CD4-positive, alpha-beta T cell treated with Interferon gamma for 1 hour (primary cell): ENCODE measurements around the gene POU2F3.
"Not testable (repeated sequence)": the region's sequence is repeated elsewhere in the genome, so short reads cannot be mapped to it uniquely, and the experiment has no call there.

ENCODE experiments used
- DNase-seq: peaks from one replicate; pipeline ENCODE4 v3.0.0-alpha.2; 2020

POU2F3 gene

GRCh38 chr11:120228794-120229384 is 11.1 kb upstream of the POU2F3 start:
- DNase-seq = no peak

DNA sequence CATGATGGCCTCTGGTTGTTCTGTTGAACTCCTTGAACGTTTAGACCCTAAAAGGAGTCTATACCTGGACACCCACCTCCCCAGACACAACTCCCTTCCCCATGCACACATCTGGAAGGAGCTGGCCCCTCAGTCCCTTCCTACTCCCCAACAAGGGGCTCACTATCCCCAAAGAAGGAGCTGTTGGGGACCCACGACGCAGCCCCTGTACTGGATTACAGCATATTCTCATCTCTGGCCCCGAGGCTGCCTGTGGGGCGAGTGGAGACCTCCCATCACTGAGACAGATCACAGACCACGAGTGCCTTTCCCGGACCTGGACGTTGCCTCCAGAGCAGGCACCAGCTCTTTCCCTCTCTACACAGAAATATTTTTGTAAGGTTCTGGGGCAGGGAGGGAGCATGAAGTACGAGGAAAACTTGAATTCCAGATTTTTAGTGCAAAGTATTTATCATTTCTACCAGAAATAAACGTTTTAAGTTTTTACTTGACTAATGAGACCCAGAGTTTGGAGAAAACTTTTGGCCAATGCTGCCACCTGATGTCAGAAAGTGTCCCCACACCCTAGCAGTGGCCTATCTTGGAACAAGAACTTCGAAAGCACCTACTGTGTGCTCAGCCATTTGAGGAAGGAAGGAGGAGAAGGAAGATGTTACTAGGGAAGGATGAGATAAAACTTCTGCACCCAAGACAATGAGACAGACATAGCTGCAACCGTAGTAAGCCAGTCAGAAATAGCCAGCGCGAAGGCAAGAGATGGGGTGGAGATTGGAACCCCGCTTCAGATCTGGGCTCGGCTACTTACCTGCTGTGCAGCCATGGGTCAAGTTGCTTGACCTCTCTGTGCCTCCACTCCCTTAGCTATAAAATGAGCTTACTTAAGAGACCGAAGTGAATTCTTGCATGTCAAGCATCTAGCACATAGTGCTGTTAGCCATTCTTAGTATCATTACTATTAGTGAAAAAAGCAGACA is 10.2 kb upstream of the POU2F3 start:
- no peak for DNase-seq

DNA sequence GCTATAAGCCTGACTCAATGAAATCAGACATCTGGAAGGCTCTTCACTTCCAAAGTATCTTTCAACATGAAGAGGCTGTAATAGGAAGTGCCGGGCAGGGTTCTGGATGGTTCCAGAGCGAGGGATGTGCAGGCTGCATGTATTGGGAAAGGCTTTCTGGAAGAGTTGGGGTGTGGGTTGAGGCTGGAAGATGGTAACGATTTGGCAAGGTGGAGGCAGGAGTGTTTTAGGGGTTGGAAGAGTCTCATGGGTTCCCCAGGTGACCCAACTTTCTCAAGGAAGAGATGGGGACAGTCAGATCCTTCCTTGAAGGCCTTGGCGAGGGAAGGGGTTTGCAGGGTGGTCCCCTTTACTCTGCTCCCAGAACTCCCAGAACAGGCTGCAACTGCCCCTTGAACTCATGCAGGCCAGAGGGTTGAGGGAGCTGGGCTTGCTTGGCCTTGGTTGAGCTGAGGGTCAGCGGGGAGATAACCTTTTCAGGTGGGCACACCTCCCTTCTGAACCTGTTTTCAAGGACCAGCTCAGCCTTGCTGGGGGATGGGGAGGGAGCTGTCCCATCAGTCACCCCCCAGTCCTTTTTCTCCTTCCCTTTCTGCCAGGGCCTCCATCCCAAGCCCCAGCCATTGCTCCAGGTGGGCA is 9.4 kb upstream of the POU2F3 start:
- no peak for DNase-seq

DNA sequence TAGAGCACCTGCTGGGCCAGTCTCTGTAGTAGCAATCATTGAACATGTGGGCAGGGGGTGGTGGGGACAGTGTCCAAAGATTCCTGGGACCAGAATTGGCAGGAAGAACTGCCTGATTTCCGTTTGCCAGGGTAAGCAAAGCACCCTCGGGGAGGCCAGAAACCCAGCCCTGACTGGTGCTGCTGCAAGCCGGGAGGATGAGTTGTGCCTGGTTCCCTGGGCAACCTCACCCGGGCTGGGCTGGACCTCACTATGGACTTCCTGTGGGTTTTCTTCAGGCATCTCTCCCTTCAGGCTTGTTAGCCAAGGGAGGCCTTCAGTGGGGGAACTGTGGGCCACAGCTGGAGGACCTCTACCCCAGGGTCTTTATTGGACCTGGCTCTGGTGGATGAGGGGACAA is 8.0 kb upstream of the POU2F3 start:
- no peak for DNase-seq

DNA sequence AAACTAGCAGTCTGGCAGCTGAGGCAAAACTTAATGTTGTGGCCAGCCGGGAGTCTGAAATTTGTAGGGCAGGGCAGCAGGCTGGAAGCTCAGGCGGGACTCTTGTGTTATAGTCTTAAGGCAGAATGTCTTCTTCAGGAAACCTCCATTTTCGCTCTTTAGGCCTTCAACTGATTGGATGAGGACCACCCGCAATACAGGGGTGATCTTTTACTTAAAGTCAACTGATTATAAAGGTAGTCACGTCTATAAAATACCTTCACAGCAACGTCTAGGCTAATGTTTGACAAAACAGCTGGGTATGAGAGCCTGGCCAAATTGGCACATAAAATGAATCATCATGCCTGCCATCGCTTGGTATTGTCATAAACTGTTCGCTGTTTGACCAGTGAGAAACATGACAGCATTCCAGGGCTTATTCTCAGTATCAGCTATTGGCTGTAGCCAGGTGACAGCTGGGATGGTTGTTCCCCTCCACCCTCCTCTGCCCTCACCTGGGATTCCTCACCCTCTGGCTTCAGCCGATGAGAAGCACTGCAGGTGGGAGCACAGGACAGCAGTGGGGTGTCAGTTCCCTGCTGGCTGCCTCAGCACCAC is 6.6 kb upstream of the POU2F3 start:
- no peak for DNase-seq

- peak; percentile 25 for DNase-seq
Measured at GRCh38 chr11:120235024-120235628, 4.8 kb upstream of the POU2F3 start.

GRCh38 chr11:120236169-120237107 is 3.5 kb upstream of the POU2F3 start:
- no peak for DNase-seq

GRCh38 chr11:120238968-120239620 is 846 bp upstream of the POU2F3 start:
- DNase-seq = no peak

- DNase-seq = no peak
Measured at GRCh38 chr11:120240866-120241265, 926 bp downstream of the POU2F3 start.

- DNase-seq = no peak
Measured at GRCh38 chr11:120241277-120241676, 1.3 kb downstream of the POU2F3 start.

GRCh38 chr11:120243221-120243620 is 3.3 kb downstream of the POU2F3 start:
- DNase-seq = no peak

DNA sequence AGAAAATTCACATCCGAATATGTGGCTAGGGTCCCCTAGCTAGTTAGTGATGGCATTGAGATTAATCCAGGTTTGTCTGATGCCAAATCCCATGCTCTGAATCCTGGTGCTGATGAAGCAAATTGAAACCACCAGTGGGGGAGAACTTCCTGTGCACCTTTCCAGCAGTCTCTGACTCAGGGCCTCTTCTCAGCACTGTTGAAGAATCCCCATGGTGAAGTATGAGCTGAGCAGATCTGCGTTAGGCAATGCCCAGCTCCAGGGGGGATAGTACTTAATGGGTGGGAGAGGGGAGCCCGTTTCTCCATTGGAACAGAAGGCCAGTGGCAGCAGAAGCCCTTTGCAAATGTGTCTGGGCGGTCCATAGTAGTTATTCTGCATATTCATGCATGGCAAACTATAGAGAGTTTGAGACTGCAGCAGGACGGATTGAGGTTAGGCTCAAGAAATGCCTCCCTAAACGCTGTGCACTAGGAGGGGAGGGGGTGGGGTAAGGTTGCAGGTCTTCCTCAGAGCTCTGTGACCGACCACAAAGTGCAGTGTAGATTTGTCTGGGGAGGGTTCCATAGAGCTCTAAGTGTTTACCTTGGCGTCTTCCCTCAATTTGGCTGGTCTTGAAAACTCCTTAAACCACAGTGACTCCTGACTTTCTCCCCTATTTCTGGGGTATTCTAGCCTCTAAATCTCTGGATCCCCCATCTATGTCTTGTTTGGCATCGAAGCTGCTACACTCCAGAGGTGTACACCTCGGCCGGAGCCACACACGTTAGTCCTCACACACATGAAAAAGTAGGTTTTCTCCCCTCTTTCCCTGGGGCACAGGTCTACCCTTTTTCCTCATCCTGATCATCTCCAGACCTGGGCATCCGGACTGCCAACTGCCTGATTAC is 4.8 kb downstream of the POU2F3 start:
- no peak for DNase-seq

DNA sequence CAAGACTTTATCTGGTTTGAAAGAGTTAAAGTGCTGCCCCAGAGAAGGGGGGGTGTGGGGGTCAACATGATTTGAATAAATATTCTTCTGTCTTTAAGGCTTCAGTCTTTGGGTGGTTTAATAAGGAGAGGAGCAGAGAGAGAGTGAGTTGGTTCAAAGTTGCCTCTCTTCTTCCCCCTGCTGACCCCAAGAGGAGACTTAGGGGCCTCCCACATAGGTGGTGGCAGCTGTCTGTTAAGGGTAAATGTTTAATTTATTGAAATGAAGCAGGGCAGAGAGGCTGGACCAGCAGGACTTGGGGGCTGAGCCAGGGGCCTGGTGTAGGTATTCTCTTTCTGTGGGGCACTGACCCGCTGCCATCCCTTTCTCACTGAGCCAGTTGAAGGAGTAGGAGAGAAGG is 5.5 kb downstream of the POU2F3 start:
- DNase-seq = no peak

DNA sequence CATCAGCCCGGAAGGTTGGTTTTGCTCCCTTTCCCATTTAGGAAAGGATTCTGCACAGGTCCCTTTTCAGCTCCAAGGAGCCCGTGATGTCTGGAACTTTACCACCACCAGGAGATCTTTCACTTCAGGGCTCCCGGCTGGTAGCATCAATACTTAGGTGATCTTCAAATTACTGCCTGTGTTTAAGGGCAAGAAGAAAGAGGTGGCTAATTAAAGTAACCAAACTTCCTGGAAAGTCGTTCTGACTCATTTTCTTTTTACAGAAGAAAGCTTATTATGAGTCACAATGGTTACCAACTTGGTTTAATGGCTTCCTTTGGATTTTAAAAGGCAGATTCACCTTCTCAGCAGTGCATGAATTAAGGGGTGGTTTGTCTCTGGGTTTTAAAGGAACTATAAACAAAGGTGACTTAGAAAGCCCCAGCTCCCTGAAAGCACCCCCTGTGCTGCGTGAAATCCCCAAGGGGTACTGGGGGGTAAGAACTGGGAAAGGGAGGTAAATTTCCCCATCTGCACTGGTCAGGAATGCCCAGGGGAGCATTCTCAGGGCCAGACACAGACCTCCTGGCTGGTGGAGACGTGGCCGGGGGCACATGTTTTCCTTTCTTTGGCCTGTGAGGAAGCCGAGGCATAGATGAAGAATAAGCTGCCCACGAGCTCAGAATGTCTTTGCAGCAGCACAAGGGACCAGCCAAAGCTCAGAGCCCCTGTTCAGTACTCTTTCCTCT is 8.8 kb downstream of the POU2F3 start:
- DNase-seq = no peak

DNA sequence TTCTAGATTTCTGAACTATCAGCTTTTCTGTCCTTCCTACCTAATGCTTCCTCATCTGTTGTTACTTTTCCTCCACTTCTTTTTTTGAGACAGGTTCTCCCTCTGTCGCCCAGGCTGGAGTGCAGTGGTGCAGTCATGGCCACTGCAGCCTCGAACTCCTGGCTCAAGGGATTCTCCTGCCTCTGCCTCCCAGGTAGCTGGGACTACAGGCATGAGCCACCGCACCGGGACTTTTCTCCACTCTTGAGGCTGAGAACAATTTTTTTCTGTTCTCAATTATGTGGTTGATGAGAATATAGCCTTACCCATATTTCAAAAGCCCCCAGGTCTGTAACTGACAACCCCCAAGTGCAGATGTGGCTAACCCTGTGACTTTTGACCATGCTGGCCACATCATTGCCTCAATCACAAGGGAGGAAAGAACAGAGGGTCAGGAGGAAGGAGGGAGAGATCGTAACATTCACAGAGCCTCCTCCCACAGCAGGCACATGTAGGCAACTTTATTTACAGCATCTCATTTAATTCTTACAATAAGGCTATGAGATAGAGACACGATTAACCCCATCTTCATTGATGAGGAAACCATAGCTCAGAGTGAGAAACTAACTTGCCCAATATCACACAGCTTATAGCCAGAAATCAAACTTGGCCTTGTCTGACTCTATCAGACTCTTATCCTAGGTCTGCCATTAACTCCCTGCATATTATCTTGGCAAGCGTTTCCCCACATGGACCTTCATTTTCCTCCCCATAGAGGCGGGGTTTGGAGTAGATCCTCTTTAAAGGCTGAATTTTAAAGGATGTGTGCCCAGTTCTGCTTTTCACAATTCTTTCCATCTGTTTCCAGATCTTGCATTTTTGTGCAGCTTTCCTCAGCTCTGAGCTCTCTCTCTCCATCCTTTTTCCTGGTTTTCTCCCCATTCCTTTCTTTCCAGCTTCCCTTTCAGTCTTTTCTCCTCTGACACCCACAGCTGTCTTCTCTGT is 9.6 kb downstream of the POU2F3 start:
- no peak for DNase-seq

GRCh38 chr11:120253377-120253776 is 13.4 kb downstream of the POU2F3 start:
- DNase-seq = not testable (repeated sequence)

- DNase-seq = no peak
Measured at GRCh38 chr11:120254788-120255518, 15.0 kb downstream of the POU2F3 start.

DNA sequence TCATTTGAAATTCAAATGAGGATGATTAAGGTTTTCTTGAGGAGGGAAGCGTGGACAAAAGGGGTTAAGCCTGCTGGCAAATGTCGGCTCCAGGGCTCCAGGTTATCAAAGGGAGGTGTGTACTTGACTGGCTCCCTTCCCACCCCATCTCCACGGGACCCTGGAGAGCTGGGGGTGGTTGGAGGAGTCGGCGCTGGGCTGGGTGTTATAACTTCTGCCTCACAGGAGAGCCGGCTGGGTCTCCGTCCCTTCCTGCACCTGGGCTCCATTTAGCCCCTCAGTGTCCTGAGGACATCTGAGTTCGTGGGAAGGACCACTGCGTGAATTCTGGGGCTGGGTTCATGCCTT is 15.6 kb downstream of the POU2F3 start:
- no peak for DNase-seq
